HG02884 (cell line): ENCODE measurements around the gene CASZ1.

ENCODE experiments used
- ATAC-seq: cut with Tn5 transposase; IDR thresholded peaks from one replicate; pipeline ENCODE4 v1.9.1; 2021; ENCODE audit warnings: mild to moderate bottlenecking, moderate library complexity; ENCODE audit not compliant: unreplicated experiment

Gene CASZ1

DNA sequence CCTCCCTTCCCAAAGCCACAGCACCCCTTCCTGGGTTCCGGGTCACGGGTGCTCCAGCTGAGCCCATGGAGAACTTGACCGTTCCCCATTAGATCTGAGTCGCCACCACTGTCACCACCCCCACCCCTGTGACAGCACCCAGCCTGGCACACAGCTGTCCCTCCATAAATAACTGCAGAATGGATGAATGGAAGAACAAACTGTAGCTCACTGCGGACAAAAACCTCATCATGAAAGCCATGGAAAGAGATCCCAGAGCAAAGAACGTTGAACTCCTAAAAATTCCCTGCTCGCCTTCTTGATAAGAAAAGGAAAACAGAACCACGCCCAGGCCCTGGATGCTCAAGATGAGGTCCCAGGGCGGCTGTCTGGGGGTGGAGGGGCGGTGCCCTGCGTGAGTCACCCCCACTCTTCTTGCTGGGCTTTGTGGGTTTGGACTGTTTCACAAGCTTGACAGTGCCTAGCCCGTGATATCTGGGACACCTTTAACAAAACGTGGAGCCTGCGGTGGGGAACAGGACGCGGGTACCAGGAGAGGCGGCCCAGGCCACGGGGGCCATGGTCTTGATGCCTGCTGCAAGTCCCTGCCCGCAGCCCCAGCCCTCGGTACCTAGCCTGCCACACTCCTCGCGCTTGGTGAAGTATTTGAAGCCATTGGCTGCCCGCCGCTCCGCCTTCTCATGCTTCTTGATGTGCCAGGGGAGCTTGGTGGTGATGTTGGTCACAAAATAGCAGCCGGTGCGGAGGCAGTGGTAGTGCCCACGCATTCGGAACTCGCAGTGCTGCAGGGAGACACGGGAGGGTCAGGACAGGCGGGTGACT is 151.9 kb downstream of the CASZ1 start:
- ATAC-seq, result no peak

DNA sequence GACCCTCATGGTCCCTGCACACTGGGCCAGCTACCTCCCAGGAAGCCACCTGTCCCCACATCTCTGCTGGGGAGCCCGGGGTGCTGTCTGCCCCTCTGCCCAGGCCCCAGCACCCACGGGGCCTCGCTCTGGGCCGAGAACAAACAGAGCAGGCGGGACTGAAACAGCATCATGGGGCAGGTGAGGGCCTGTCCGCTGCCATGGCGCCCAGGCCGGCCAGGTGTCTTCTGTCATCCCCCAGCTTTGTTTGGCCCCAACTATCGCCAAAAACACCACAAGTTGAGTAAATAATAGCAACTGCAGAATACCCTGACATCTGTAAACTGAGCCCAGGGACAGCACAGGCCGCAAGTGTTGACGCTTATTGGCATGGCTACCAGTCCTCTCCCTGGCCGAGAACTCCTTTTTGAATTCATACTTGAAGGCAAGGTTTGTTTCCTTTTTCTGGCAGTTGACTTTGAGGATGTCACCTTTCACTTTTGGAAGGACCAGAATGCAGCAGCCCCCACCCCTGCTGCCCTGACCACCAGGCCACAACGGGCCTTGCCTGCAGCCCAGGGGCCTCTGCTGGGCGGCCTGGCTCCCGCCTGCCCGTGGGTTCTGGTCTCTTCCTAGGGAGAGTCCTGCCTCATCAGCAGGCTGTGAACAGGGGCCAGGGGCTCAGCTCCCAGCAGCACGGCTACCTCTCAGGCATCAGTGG is 152.7 kb downstream of the CASZ1 start:
- ATAC-seq, result no peak

DNA sequence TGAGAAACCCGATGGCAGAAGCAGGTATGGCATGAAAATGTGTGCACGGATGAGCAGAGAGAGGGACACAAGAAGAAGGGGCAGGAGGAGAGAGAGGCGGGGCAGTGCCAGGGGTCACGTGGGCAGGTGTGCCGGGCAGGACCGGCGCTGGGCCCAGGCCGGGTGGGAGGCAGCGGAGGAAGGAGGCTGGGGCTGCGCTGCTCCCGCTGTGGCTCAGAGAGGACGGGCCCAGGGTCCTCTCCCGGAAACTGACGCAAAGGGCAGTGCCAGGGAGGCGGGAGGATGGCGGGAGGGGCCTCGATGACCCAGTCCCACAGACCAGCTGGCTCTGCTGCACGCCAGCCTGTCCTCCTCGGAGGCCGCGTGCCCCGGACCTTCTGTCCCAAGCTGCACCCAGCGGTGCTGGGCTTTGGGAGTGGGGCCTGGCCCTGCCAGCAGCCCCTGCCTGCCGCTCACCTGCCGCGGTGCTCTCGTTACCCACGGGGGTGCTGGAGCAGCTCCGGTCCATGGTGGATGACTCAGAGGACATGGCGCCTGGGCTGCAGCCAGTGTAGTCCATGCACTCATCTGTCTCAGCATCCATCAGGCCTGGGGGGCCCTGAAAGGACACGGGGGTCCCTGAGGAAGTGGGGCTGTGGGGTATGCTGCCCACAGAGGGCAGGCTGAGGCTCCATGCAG is 153.9 kb downstream of the CASZ1 start:
- no peak for ATAC-seq

DNA sequence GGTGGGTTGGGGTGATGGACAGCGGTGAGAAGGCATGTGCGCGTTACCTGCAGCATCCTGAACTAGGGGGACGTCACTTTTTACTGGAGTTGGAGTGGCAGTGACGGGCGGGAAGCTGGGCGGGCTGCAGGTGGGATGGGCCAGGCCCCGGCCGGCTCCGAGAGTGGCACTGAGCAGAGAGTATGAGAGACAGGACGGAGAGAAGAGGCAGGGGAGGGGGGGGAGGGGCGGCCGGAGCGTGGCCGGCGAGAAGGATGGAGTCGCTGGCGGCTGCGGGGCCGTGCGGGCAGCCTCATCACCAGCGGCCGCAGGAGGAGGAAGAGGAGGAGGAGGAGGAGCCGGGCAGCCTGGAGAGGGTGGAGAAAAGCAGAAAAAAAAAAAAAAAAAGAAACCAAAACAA is 154.5 kb downstream of the CASZ1 start:
- no peak for ATAC-seq

DNA sequence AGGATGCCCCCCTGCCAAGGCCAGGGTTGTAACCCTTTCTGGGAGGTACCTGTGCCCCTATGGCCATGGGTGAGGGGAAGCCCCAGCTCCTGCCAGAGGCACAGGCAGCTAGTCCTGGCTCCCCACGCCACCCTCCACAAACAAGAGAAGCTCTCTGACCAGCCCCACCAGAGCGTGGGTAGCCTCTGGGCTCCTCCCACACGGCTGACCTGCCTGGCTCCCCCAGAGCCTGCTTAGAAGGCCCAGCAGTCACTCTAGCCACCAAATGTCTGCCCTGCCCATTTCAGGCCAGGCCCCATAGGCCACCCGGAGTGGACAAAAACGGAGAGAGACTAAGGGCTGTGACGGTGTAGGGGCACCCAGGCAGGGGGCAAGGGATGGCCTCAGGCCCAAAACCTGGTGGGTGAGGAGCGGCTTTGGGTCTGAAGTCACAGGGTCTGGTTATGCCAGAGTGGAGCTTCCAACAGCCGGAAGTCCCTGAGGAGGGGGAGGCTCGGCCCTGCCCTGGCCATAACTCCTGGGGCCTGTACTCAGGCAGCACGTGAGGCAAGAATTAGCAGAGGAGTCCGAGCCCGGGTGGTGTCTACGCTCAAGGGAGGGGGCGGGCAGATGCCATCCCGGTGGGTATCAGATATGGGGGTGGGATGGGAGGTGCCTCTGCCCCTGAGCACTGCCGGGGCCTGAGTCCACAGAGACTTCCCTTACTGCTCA is 155.4 kb downstream of the CASZ1 start:
- ATAC-seq, result no peak

- no peak for ATAC-seq
Observed at GRCh38 chr1:10639775-10640578, 156.5 kb downstream of the CASZ1 start.

- ATAC-seq, result no peak
Observed at GRCh38 chr1:10639011-10639774, 157.3 kb downstream of the CASZ1 start.

DNA sequence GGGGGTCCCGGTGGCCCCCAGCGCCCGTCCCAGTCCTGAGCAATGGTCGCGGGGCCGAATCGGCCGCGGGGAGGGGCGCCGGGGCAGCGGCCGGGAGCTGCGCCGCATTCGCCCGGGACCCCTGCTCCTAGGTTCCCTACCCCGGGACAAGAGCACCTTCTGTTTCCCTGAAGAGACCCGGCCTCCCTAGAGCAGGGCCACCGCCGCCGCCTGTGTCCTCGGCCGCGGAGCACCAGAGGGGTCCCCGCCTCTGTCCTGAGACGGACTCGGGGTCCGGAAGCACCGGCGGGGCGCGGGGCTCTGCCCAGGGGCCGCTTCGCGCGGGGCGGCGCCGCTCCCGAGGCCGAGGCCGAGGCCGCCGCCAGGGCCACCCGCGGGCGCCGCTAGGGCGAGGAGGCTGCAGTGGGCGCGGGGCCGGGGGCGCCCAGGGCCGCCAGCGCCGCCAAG is 157.9 kb downstream of the CASZ1 start:
- no peak for ATAC-seq

DNA sequence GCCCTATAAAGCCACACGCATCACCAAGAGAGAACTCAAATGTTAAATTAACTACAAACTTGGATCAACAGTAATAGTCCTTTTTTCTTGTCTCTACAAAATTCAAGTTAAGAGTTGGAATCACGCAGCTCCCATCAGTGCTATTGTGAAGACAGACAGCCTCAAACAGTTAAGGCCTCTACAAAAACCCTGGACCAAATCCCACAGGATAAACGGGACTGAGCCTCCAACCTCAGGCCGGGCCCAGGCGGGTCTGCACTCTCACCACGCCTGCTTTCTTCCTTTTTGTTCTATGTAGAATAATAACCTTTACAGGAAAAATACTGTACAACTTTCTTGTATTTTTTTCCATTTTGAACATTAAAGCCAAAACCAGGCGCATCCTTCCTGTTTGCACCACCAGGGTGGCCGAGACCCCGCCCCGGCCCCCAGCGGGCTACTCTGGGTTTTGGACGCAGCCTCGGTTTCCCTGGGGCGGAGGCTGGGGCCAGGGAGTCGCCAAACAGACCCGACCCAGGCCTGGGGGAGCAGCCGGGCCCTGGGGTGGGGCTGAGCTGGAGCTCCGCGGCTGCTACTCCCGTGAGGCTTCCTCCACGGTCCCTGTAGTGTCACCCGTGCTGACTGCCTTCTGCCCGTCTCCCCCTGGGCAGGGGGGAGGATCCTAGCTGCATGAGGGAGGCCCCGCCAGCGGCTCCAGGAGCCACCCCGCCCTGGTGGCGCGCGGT is 158.4 kb downstream of the CASZ1 start:
- ATAC-seq, result no peak

- no peak for ATAC-seq
Observed at GRCh38 chr1:10637400-10637799, 159.0 kb downstream of the CASZ1 start.

- ATAC-seq, result no peak
Observed at GRCh38 chr1:10635992-10636391, 160.5 kb downstream of the CASZ1 start.

DNA sequence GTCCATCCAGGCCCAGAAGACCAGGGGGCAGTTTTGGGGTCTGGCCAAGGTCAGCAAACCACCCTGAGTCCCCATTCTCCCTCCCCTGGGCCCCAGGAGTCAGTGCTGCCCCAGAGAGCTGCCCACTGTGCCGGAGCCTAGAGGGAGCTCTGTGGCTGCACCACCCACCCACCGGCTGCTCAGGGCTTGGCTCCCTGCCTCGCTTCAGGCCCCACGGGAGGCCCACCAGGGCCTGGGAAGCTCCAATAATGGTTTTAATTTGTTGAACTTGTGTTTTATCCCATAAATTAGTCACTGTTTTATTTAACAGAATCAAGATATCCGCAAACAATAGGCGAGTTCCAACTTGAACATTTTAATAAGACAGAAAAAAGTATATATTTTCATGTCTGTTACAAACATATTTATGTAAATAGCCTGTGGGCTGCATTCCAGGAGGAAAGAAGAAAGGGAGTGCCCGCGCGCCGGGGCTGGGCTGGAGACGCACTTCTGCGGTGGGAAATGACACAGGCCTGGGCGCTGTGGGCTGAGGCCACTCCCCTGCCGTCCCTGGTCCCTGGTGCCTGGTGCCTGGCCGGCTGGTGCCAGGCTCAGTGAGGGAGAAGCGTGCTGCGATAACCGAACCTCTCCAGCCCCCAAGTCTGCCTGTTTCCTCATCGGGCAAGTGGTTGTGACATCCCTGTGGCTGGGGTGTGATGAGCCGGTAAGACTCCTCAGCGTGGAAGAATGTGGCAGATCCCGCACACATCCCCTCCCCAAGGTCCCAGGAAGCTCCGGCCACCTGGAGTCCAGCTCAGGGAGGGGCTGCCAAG is 161.2 kb downstream of the CASZ1 start:
- no peak for ATAC-seq

- ATAC-seq, result no peak
Observed at GRCh38 chr1:10634428-10635084, 161.9 kb downstream of the CASZ1 start.

DNA sequence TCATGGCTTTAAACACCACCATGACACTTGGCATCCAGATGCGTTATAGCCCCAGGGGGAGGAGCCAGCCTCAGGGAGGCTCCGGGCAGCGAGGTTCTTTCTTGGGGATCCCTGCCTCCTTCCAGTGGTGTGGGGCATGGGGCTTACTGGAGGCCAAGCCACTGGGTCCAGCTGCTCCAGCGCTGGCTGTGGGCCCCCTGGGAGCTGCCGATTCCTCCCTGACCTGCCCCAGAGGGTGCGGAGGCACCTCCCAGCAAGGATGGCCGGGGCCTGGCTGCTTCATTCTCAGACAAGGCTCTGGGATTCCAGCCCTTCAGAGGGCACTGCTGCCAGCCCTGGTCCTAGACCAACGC is 162.4 kb downstream of the CASZ1 start:
- ATAC-seq, result no peak

GRCh38 chr1:10633416-10633815 is 163.0 kb downstream of the CASZ1 start:
- no peak for ATAC-seq

- ATAC-seq, result no peak
Observed at GRCh38 chr1:10632691-10633090, 163.8 kb downstream of the CASZ1 start.

- ATAC-seq, result no peak
Observed at GRCh38 chr1:10631811-10632593, 164.4 kb downstream of the CASZ1 start.
